HL-60 (cell line): ENCODE data around the gene CDYL2.

Experiments used
- POLR2AphosphoS5 ChIP-seq: IDR thresholded peaks from 2 replicates; pipeline ENCODE4 v1.6.1; 2012; ENCODE audit warnings: low read depth
- SPI1 ChIP-seq: IDR thresholded peaks from 2 replicates; pipeline ENCODE4 v1.6.1; 2012; ENCODE audit warnings: low read depth, mild to moderate bottlenecking, borderline replicate concordance
- TF ChIP-seq, protein P1 (sequence below): IDR thresholded peaks from one replicate; pipeline ENCODE4 v1.5.1; 2011; ENCODE audit warnings: low read length, control low read depth, inconsistent platforms; ENCODE audit not compliant: insufficient read depth
- TF ChIP-seq, protein P2 (sequence below): IDR thresholded peaks from 2 replicates; pipeline ENCODE4 v1.6.1; 2012; ENCODE audit warnings: low read depth; ENCODE audit not compliant: insufficient replicate concordance

DNA sequence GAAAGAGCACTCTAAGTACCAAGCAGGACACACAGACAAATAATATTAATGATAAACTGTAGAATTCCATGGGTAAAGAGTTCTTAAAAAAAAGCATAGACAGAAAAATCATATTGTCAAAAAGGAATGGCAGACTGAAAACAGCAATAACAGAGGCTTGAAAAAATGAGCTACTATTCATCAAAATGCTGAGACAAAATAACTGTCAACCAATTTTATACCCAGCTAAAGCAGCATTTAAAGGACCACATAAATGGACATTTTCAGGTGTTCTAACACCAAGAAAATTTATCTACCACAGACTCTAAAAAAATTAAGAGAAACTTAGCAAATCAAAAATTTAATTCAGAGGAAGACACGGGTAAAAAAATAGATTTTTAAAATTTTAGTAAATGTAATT is 144.5 kb downstream of the CDYL2 start:
- TF ChIP-seq, protein P1, sequence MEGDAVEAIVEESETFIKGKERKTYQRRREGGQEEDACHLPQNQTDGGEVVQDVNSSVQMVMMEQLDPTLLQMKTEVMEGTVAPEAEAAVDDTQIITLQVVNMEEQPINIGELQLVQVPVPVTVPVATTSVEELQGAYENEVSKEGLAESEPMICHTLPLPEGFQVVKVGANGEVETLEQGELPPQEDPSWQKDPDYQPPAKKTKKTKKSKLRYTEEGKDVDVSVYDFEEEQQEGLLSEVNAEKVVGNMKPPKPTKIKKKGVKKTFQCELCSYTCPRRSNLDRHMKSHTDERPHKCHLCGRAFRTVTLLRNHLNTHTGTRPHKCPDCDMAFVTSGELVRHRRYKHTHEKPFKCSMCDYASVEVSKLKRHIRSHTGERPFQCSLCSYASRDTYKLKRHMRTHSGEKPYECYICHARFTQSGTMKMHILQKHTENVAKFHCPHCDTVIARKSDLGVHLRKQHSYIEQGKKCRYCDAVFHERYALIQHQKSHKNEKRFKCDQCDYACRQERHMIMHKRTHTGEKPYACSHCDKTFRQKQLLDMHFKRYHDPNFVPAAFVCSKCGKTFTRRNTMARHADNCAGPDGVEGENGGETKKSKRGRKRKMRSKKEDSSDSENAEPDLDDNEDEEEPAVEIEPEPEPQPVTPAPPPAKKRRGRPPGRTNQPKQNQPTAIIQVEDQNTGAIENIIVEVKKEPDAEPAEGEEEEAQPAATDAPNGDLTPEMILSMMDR = no peak
- TF ChIP-seq POLR2AphosphoS5 (no peak), SPI1 (no peak)
- TF ChIP-seq, protein P2, sequence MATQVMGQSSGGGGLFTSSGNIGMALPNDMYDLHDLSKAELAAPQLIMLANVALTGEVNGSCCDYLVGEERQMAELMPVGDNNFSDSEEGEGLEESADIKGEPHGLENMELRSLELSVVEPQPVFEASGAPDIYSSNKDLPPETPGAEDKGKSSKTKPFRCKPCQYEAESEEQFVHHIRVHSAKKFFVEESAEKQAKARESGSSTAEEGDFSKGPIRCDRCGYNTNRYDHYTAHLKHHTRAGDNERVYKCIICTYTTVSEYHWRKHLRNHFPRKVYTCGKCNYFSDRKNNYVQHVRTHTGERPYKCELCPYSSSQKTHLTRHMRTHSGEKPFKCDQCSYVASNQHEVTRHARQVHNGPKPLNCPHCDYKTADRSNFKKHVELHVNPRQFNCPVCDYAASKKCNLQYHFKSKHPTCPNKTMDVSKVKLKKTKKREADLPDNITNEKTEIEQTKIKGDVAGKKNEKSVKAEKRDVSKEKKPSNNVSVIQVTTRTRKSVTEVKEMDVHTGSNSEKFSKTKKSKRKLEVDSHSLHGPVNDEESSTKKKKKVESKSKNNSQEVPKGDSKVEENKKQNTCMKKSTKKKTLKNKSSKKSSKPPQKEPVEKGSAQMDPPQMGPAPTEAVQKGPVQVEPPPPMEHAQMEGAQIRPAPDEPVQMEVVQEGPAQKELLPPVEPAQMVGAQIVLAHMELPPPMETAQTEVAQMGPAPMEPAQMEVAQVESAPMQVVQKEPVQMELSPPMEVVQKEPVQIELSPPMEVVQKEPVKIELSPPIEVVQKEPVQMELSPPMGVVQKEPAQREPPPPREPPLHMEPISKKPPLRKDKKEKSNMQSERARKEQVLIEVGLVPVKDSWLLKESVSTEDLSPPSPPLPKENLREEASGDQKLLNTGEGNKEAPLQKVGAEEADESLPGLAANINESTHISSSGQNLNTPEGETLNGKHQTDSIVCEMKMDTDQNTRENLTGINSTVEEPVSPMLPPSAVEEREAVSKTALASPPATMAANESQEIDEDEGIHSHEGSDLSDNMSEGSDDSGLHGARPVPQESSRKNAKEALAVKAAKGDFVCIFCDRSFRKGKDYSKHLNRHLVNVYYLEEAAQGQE = no peak
